NCI-H2107 treated with DMSO at 0.1 percent for 48 hours (cell line): Measurements from ENCODE around the gene PM20D2.

Source experiments
- DNase-seq: peaks from one replicate; lab custom pipeline; 2025; ENCODE audit not compliant: unreplicated experiment; lab: John Stamatoyannopoulos, UW

The PM20D2 gene

GRCh38 chr6:89199579-89199978, 53.7 kb downstream of the PM20D2 start:
- DNase-seq, result no peak

- no peak for DNase-seq
Observed at GRCh38 chr6:89200706-89201215, 54.9 kb downstream of the PM20D2 start.

- DNase-seq, result no peak
Observed at GRCh38 chr6:89204096-89204495, 58.2 kb downstream of the PM20D2 start.

DNA sequence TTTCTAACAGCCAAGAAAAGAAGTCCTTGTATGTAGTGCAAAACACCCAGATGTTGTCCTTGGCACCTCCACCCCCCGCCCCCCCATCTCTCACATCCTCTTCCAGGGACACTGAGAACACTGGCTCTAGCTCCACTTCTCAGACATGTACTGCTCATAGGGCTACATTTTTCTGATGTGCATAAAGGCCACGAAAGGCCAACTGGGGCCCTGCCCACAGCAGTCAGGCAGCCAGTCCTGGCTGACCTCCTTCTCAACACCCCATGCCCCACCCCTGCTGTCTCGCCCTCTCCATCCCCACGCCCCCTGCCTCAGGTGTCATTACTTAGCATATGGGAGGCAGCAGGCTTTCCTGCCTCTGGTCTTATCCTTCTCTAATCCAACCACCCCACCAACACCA, 60.0 kb downstream of the PM20D2 start:
- DNase-seq, result no peak

- no peak for DNase-seq
Observed at GRCh38 chr6:89208551-89208950, 62.7 kb downstream of the PM20D2 start.

DNA sequence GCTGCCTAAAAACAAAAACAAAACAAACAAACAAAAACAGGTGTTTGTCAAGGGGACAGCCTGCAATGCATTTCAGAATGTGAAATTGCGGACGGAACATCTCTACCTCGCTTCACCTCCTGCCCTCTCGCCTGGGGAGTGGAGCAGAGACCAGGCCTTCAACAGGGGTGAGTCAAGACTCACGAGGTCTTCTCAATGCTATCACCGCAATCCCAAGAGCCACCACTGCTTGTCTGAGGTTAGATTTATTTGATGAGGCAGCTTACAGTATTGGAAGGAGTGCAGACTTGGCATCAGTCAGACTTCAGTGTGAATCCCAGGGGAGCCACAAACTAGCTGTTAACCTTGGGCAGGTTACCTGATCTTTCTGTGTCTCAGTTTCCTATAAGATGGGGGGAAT, 63.6 kb downstream of the PM20D2 start:
- peak; percentile 43 for DNase-seq

- no peak for DNase-seq
Observed at GRCh38 chr6:89212472-89212871, 66.6 kb downstream of the PM20D2 start.

DNA sequence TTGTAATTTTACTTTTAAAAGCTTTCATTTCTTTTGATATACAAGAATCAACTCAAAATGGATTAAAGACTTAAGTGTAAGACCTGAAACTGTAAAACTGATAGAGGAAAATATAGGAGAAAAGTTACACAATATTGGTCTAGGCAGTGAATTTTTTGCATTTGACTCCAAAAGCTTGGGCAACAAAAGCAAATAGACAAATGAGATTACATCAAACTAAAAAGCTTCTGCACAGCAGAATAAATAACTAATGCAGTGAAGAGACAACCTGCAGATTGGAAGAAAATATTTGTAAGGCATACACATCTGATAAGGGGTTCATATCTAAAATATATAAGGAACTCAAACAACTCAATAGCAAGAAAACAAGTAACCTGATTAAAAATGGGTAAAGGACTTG, 68.3 kb downstream of the PM20D2 start:
- DNase-seq, result no peak
